Colonic mucosa (tissue), 4 donors: ENCODE measurements around the gene POLR1C. TPM values are rescaled to one million over a fixed set of nuclear protein-coding genes. Genes with fewer than 3 reads are reported as not detected.
"Not testable (repeated sequence)": the region's sequence is repeated elsewhere in the genome, so short reads cannot be mapped to it uniquely, and the experiment has no call there.

ENCODE experiments used
- DNase-seq: peaks from one replicate; pipeline ENCODE4 v3.0.0-alpha.2; 2020
- H3K27ac ChIP-seq: fragments of 200-600 bp; one replicate; pipeline ENCODE4 v1.8.0; 2021
- H3K27me3 ChIP-seq: fragments of 200-600 bp; one replicate; pipeline ENCODE4 v1.8.0; 2021
- H3K36me3 ChIP-seq: fragments of 200-600 bp; one replicate; pipeline ENCODE4 v1.8.0; 2021
- H3K4me1 ChIP-seq: fragments of 200-600 bp; one replicate; pipeline ENCODE4 v1.8.0; 2021; ENCODE audit warnings: mild to moderate bottlenecking
- H3K4me3 ChIP-seq: fragments of 200-600 bp; one replicate; pipeline ENCODE4 v1.8.0; 2021
- H3K9ac ChIP-seq, 2 donors: one replicate each; pipeline ENCODE4 v1.7.0; 2013; ENCODE audit warnings: control low read depth in 2 of 2, low read depth in 2 of 2, low read length in 2 of 2
- H3K9me3 ChIP-seq: fragments of 200-600 bp; one replicate; pipeline ENCODE4 v1.8.0; 2021
- intact Hi-C: fragments of 100-400 bp; cut with DNase I; formaldehyde crosslinking; loops from one replicate; pipeline ENCODE4 v1.14.1; 2022
- total RNA-seq, 2 donors: library from RNA; stranded (reverse); fragmentation: NEBNext Ultra II Directional in 1 of 2; extraction: Animal tissue kit (Norgen Biotek cat#: 25700) in 1 of 2; gene quantifications; one replicate each; pipeline ENCODE4 v1.2.1, GENCODE V29; 2021
- TF ChIP-seq, protein P1 (sequence below): fragments of 200-600 bp; IDR thresholded peaks from one replicate; pipeline ENCODE4 v1.8.0; 2022; ENCODE audit warnings: antibody characterized with exemption, mild to moderate bottlenecking
- donor health status: healthy.
- donor health status: DM: no; HTN: no; CAD: no.
- donor health status: DM: no; HTN: no; CAD: no.

The POLR1C gene
- total RNA-seq, 2 donors from 2014 or later, result 28.1 to 41.8 TPM

DNA sequence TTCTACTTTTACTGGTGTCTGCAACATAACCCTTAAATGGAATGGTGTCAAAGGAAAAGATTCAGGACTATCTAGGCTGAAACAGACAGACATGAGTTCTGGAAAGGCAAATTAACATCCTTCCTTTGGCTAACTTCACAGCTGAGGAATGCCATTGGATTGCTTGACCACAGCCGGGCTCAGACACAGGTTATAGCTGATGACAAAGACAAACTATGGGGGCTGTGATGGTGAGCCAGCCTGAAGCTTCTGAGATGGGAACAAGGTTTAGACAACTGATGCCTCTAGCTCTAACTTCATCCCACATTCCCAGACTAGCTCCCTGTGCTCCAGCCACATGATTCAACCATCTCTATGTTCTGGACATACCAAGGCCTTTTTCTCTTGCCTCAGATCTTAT is 15.3 kb downstream of the POLR1C start:
- intact Hi-C loops, result no loop called here

DNA sequence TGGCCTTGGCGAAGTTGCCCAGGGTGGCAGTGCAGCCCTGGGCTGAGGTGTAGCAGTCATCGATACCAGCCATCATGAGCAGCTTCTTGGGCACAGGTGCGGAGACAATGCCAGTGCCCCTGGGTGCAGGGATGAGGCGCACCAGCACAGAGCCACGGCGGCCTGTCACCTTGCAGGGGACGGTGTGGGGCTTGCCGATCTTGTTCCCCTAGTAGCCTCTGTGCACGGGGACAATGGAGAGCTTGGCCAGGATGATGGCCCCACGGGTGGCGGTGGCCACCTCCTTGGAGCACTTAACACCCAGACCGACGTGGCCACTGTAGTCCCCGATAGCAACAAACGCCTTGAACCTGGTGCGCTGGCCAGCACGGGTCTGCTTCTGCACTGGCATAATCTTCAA is 22.1 kb downstream of the POLR1C start:
- intact Hi-C loops, H3K27ac ChIP-seq, H3K9me3 ChIP-seq, H3K4me3 ChIP-seq, H3K4me1 ChIP-seq, H3K9ac ChIP-seq, DNase-seq, H3K27me3 ChIP-seq: not testable (repeated sequence)
- H3K36me3 ChIP-seq, result peaks cover 11% of the 10 kb centered on the region

More for the DNA sequence above, 15.3 kb downstream of the POLR1C start:
- H3K36me3 ChIP-seq, result no peaks in the 10 kb centered on the region
- H3K27ac ChIP-seq, result no peak overlapping the region
- no peaks in the 10 kb centered on the region for H3K9me3 ChIP-seq
- DNase-seq, result no peak
- no peak overlapping the region for H3K9ac ChIP-seq
- H3K27me3 ChIP-seq, result no peaks in the 10 kb centered on the region
- H3K4me3 ChIP-seq, result no peak overlapping the region
- no peaks in the 10 kb centered on the region for H3K4me1 ChIP-seq
- TF ChIP-seq, protein P1, sequence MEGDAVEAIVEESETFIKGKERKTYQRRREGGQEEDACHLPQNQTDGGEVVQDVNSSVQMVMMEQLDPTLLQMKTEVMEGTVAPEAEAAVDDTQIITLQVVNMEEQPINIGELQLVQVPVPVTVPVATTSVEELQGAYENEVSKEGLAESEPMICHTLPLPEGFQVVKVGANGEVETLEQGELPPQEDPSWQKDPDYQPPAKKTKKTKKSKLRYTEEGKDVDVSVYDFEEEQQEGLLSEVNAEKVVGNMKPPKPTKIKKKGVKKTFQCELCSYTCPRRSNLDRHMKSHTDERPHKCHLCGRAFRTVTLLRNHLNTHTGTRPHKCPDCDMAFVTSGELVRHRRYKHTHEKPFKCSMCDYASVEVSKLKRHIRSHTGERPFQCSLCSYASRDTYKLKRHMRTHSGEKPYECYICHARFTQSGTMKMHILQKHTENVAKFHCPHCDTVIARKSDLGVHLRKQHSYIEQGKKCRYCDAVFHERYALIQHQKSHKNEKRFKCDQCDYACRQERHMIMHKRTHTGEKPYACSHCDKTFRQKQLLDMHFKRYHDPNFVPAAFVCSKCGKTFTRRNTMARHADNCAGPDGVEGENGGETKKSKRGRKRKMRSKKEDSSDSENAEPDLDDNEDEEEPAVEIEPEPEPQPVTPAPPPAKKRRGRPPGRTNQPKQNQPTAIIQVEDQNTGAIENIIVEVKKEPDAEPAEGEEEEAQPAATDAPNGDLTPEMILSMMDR, result no peak

DNA sequence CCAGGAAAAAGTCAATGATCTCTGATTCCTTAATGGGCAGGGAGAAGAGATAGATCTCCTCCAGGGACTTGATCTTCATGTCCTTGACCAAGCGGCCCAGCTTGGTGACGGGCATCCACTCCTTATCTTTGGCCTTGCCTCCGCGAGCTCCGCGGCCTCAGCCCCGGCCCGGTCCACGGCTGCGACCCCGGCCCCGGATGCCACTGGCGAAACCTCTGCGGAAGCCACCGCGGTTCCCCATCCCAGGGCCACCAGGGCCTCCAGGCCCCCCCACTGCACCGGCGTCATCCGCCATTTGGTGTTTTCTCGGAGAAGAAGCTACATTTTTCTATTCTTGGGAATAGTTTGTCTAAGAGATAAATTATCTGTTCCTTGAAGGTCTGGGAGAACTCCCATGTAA is 22.5 kb downstream of the POLR1C start:
- intact Hi-C loops, H3K9me3 ChIP-seq, H3K4me1 ChIP-seq, H3K9ac ChIP-seq, H3K27ac ChIP-seq, H3K4me3 ChIP-seq, H3K27me3 ChIP-seq, DNase-seq: not testable (repeated sequence)
- H3K36me3 ChIP-seq, result peaks cover 11% of the 10 kb centered on the region

- intact Hi-C loops, result no loop called here
- DNase-seq, result no peak
- Histone ChIP-seq H3K9me3 (no peaks in the 10 kb centered on the region), H3K27me3 (no peaks in the 10 kb centered on the region), H3K27ac (no peak overlapping the region), H3K9ac (no peak overlapping the region), H3K4me3 (no peak overlapping the region), H3K36me3 (peaks cover 11% of the 10 kb centered on the region), H3K4me1 (no peaks in the 10 kb centered on the region)
- TF ChIP-seq, protein P1, result no peak
Measured at GRCh38 chr6:43540507-43540906, 23.6 kb downstream of the POLR1C start.

DNA sequence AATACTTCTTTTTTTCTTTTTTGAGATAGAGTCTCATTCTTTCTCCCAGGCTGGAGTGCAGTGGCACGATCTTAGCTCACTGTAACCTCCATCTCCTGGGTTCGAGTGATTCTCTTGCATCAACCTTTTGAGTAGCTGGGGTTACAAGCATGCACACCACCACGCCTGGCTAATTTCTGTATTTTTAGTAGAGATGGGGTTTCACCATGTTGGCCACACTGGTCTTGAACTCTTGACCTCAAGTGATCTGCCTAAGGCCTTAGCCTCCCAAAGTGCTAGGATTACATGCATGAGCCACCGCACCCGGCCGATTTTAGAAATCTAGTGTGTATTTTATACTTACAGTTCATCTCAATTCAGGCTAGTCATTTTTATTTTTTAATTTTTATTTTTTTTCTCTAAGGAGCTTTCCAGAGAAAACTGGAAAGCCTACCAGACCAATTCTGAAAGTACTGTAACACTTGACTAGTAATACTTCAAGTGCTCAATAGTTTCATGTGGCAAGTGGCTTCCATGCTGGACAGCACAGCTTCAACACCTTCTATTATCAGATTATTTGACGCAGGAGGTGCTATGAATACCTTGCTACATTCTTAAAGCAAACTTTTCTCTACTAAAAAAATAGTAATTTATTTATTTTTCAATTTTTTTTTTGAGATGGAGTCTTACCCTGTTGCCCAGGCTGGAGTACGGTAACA is 25.0 kb downstream of the POLR1C start:
- H3K27me3 ChIP-seq, result no peaks in the 10 kb centered on the region
- intact Hi-C loops, result no loop called here
- no peaks in the 10 kb centered on the region for H3K4me1 ChIP-seq
- H3K27ac ChIP-seq, result no peak overlapping the region
- H3K36me3 ChIP-seq, result peaks cover 11% of the 10 kb centered on the region
- no peaks in the 10 kb centered on the region for H3K9me3 ChIP-seq
- no peak overlapping the region for H3K4me3 ChIP-seq
- DNase-seq, result no peak
- H3K9ac ChIP-seq, result no peak overlapping the region
- TF ChIP-seq, protein P1, result no peak

GRCh38 chr6:43544461-43544860 is 27.6 kb downstream of the POLR1C start:
- no peaks in the 10 kb centered on the region for H3K27me3 ChIP-seq
- no peaks in the 10 kb centered on the region for H3K9me3 ChIP-seq
- H3K4me1 ChIP-seq, result no peaks in the 10 kb centered on the region
- no peak for DNase-seq
- H3K36me3 ChIP-seq, result peaks cover 11% of the 10 kb centered on the region
- H3K27ac ChIP-seq, result no peak overlapping the region
- H3K4me3 ChIP-seq, result no peak overlapping the region
- no peak overlapping the region for H3K9ac ChIP-seq
- intact Hi-C loops, result no loop called here
- TF ChIP-seq, protein P1, result no peak
